ENCODE data around the gene PLPPR4.
"Not testable (repeated sequence)": the region's sequence is repeated elsewhere in the genome, so short reads cannot be mapped to it uniquely, and the experiment has no call there.

The PLPPR4 gene

GRCh38 chr1:99264201-99265021 is at the start of gene PLPPR4:
TSS of gene PLPPR4 (plus strand) at chr1:99264492. CDS start at chr1:99264594, 102 bp downstream.
- DNase-seq (ENCODE audit: low read depth in 4 of 4, low spot score in 1 of 4), result peak in 1 of 4 experiments; percentile 11

GRCh38 chr1:99216956-99217355 is 47.3 kb upstream of the PLPPR4 start:
- DNase-seq (ENCODE audit: low read depth in 4 of 4, low spot score in 1 of 4), result no peak

- no peak for DNase-seq (ENCODE audit: low read depth in 4 of 4, low spot score in 1 of 4)
These were observed 46.7 kb upstream of the PLPPR4 start for GRCh38 chr1:99217599-99217998.

- DNase-seq (ENCODE audit: low read depth in 4 of 4, low spot score in 1 of 4), result no peak
These were observed 45.7 kb upstream of the PLPPR4 start for GRCh38 chr1:99218572-99218971.

- no peak for DNase-seq (ENCODE audit: low read depth in 4 of 4, low spot score in 1 of 4)
These were observed 45.3 kb upstream of the PLPPR4 start for GRCh38 chr1:99218999-99219398.

- no peak for DNase-seq (ENCODE audit: low read depth in 4 of 4, low spot score in 1 of 4)
These were observed 37.0 kb upstream of the PLPPR4 start for GRCh38 chr1:99227056-99227897.

- DNase-seq (ENCODE audit: low read depth in 4 of 4, low spot score in 1 of 4), result no peak
These were observed 36.1 kb upstream of the PLPPR4 start for GRCh38 chr1:99228153-99228552.

GRCh38 chr1:99229122-99229521 is 35.2 kb upstream of the PLPPR4 start:
- DNase-seq (ENCODE audit: low read depth in 4 of 4, low spot score in 1 of 4), result no peak

GRCh38 chr1:99230695-99231094 is 33.6 kb upstream of the PLPPR4 start:
- no peak for DNase-seq (ENCODE audit: low read depth in 4 of 4, low spot score in 1 of 4)

- DNase-seq (ENCODE audit: low read depth in 4 of 4, low spot score in 1 of 4), result no peak
These were observed 32.1 kb upstream of the PLPPR4 start for GRCh38 chr1:99232172-99232571.

GRCh38 chr1:99233446-99233845 is 30.8 kb upstream of the PLPPR4 start:
- DNase-seq (ENCODE audit: low read depth in 4 of 4, low spot score in 1 of 4), result no peak

GRCh38 chr1:99236756-99237155 is 27.5 kb upstream of the PLPPR4 start:
- no peak for DNase-seq (ENCODE audit: low read depth in 4 of 4, low spot score in 1 of 4)

GRCh38 chr1:99239690-99240089 is 24.6 kb upstream of the PLPPR4 start:
- no peak for DNase-seq (ENCODE audit: low read depth in 4 of 4, low spot score in 1 of 4)

- no peak for DNase-seq (ENCODE audit: low read depth in 4 of 4, low spot score in 1 of 4)
These were observed 23.7 kb upstream of the PLPPR4 start for GRCh38 chr1:99240621-99241020.

- no peak for DNase-seq (ENCODE audit: low read depth in 4 of 4, low spot score in 1 of 4)
These were observed 18.1 kb upstream of the PLPPR4 start for GRCh38 chr1:99246152-99246551.

- no peak for DNase-seq (ENCODE audit: low read depth in 4 of 4, low spot score in 1 of 4)
These were observed 17.1 kb upstream of the PLPPR4 start for GRCh38 chr1:99247199-99247598.

- DNase-seq (ENCODE audit: low read depth in 4 of 4, low spot score in 1 of 4), result no peak
These were observed 13.6 kb upstream of the PLPPR4 start for GRCh38 chr1:99250728-99251127.

GRCh38 chr1:99251308-99251707 is 13.0 kb upstream of the PLPPR4 start:
- no peak for DNase-seq (ENCODE audit: low read depth in 4 of 4, low spot score in 1 of 4)

GRCh38 chr1:99252630-99253029 is 11.7 kb upstream of the PLPPR4 start:
- DNase-seq (ENCODE audit: low read depth in 4 of 4, low spot score in 1 of 4), result no peak

GRCh38 chr1:99260402-99260801 is 3.9 kb upstream of the PLPPR4 start:
- not testable (repeated sequence) for DNase-seq (ENCODE audit: low read depth in 4 of 4, low spot score in 1 of 4)

- DNase-seq (ENCODE audit: low read depth in 4 of 4, low spot score in 1 of 4), result no peak
These were observed 832 bp downstream of the PLPPR4 start for GRCh38 chr1:99265124-99265523.

- DNase-seq (ENCODE audit: low read depth in 4 of 4, low spot score in 1 of 4), result no peak
These were observed 2.4 kb downstream of the PLPPR4 start for GRCh38 chr1:99266726-99267125.
